NCI-H1417 (cell line): ENCODE results near the gene ARAP2.

ENCODE experiments used
- DNase-seq, 3 experiments: peaks; one replicate each; lab custom pipeline; 2025; lab: John Stamatoyannopoulos, UW

The ARAP2 gene

GRCh38 chr4:36220776-36221175 is 23.5 kb downstream of the ARAP2 start:
- no peak for DNase-seq

GRCh38 chr4:36218121-36218520 is 26.2 kb downstream of the ARAP2 start:
- no peak for DNase-seq

GRCh38 chr4:36215627-36216026 is 28.7 kb downstream of the ARAP2 start:
- no peak for DNase-seq

GRCh38 chr4:36214735-36215485 is 29.4 kb downstream of the ARAP2 start:
- DNase-seq: peak in 1 of 3 experiments; percentile 8

- DNase-seq: peak in 2 of 3 experiments; percentile 11 to 83
These were observed 30.3 kb downstream of the ARAP2 start for GRCh38 chr4:36213977-36214376.

GRCh38 chr4:36211084-36211483 is 33.2 kb downstream of the ARAP2 start:
- DNase-seq: peak in 1 of 3 experiments; percentile 21

- no peak for DNase-seq
These were observed 34.2 kb downstream of the ARAP2 start for GRCh38 chr4:36209941-36210649.

GRCh38 chr4:36208893-36209473 is 35.3 kb downstream of the ARAP2 start:
- DNase-seq: no peak

GRCh38 chr4:36207831-36208520 is 36.3 kb downstream of the ARAP2 start:
- no peak for DNase-seq

- no peak for DNase-seq
These were observed 36.9 kb downstream of the ARAP2 start for GRCh38 chr4:36207367-36207766.

- DNase-seq: no peak
These were observed 37.6 kb downstream of the ARAP2 start for GRCh38 chr4:36206603-36207311.

- DNase-seq: no peak
These were observed 38.3 kb downstream of the ARAP2 start for GRCh38 chr4:36206012-36206411.

GRCh38 chr4:36198861-36199260 is 45.5 kb downstream of the ARAP2 start:
- no peak for DNase-seq

- DNase-seq: no peak
These were observed 46.1 kb downstream of the ARAP2 start for GRCh38 chr4:36198068-36198808.

- no peak for DNase-seq
These were observed 46.8 kb downstream of the ARAP2 start for GRCh38 chr4:36197501-36197900.

GRCh38 chr4:36196145-36196913 is 48.0 kb downstream of the ARAP2 start:
- no peak for DNase-seq

- no peak for DNase-seq
These were observed 51.4 kb downstream of the ARAP2 start for GRCh38 chr4:36192922-36193321.

- no peak for DNase-seq
These were observed 54.6 kb downstream of the ARAP2 start for GRCh38 chr4:36189511-36190226.

GRCh38 chr4:36187723-36188333 is 56.5 kb downstream of the ARAP2 start:
- DNase-seq: peak; percentile 17 to 58 (median 53)
